Naive B cell (primary cell): ENCODE data around the gene DEAF1. TPM values are rescaled to one million over a fixed set of nuclear protein-coding genes. Genes with fewer than 3 reads are reported as not detected.

Experiments
- ATAC-seq, 2 donors: fragments of 150-1000 bp; cut with Tn5 transposase; 2 replicates each; pipeline ENCODE4 v1.10.0; 2021; ENCODE audit warnings: low read depth in 2 of 2, mild to moderate bottlenecking in 2 of 2, moderate library complexity in 2 of 2
- DNase-seq: peaks from one replicate; pipeline ENCODE4 v3.0.0; 2022
- H3K27ac Mint-ChIP-seq, 6 donors: one replicate each; pipeline ENCODE4 v1.8.0; 2020 to 2022; ENCODE audit warnings: mild to moderate bottlenecking in 6 of 6, mixed read lengths in 6 of 6, moderate library complexity in 5 of 6, inconsistent platforms in 2 of 6
- H3K27me3 Mint-ChIP-seq, 3 donors: one replicate each; pipeline ENCODE4 v1.8.0; 2021 to 2022; ENCODE audit warnings: mixed read lengths in 3 of 3, mild to moderate bottlenecking in 1 of 3
- H3K36me3 Mint-ChIP-seq, 2 donors: one replicate each; pipeline ENCODE4 v1.8.0; 2020 to 2022; ENCODE audit warnings: mixed read lengths in 2 of 2, inconsistent platforms in 1 of 2, mild to moderate bottlenecking in 1 of 2
- H3K4me1 Mint-ChIP-seq, 3 donors: one replicate each; pipeline ENCODE4 v1.8.0; 2020 to 2022; ENCODE audit warnings: mixed read lengths in 3 of 3, inconsistent platforms in 1 of 3, mild to moderate bottlenecking in 1 of 3, moderate library complexity in 1 of 3
- H3K4me3 Mint-ChIP-seq, 8 donors: one replicate each; pipeline ENCODE4 v1.8.0; 2020 to 2022; ENCODE audit warnings: mild to moderate bottlenecking in 8 of 8, mixed read lengths in 8 of 8, moderate library complexity in 8 of 8, inconsistent platforms in 2 of 8
- H3K9me3 Mint-ChIP-seq, 7 donors: one replicate each; pipeline ENCODE4 v1.8.0; 2020 to 2022; ENCODE audit warnings: mixed read lengths in 7 of 7, mild to moderate bottlenecking in 5 of 7, inconsistent platforms in 2 of 7, moderate library complexity in 1 of 7
- polyA plus RNA-seq, 6 donors: library from polyadenylated mRNA; unstranded; fragments of 300-500 nt; fragmentation: Illumina TruSeq; gene quantifications; one replicate each; pipeline ENCODE4 v1.2.3, GENCODE V29; 2021; ENCODE audit warnings: low read depth in 6 of 6

DEAF1 gene
- polyA plus RNA-seq, 6 donors from 2014 or later = 16.7 to 39.8 (median 24.7) TPM

GRCh38 chr11:616320-617198 is 78.5 kb downstream of the DEAF1 start:
- Mint-ChIP-seq H3K27me3 (no peaks in the 10 kb centered on the region), H3K4me3 (peak overlapping the region; percentile 90 to 96 (median 94)), H3K27ac (peak overlapping the region; percentile 83 to 98 (median 94)), H3K4me1 (peaks cover 11 to 27% (median 13%) of the 10 kb centered on the region in 3 donors), H3K9me3 (no peaks in the 10 kb centered on the region), H3K36me3 (no peaks in the 10 kb centered on the region)
- DNase-seq = no peak
- ATAC-seq = no peak

- H3K9me3 Mint-ChIP-seq = no peaks in the 10 kb centered on the region
- peak; percentile 87 to 93 for ATAC-seq
- no peaks in the 10 kb centered on the region for H3K36me3 Mint-ChIP-seq
- H3K27me3 Mint-ChIP-seq = no peaks in the 10 kb centered on the region
- H3K4me1 Mint-ChIP-seq = peaks cover 11 to 27% (median 13%) of the 10 kb centered on the region in 3 donors
- peak; percentile 93 for DNase-seq
- H3K4me3 Mint-ChIP-seq = peak within 1 kb of the TSS; percentile 90 to 96 (median 94)
- peak within 1 kb of the TSS; percentile 92 to 98 (median 95) for H3K27ac Mint-ChIP-seq
Observed at GRCh38 chr11:615504-616319, 79.3 kb downstream of the DEAF1 start, which contains the start of gene IRF7. Gene IRF7 (minus strand): TSS chr11:615950. CDS start chr11:615364, 586 bp downstream.

GRCh38 chr11:614623-615503 is 80.2 kb downstream of the DEAF1 start:
- H3K27me3 Mint-ChIP-seq = no peaks in the 10 kb centered on the region
- ATAC-seq = no peak
- peak overlapping the region; percentile 41 to 98 (median 92) for H3K27ac Mint-ChIP-seq
- no peaks in the 10 kb centered on the region for H3K36me3 Mint-ChIP-seq
- DNase-seq = no peak
- H3K9me3 Mint-ChIP-seq = no peaks in the 10 kb centered on the region
- peaks cover 11 to 27% (median 13%) of the 10 kb centered on the region in 3 donors for H3K4me1 Mint-ChIP-seq
- peak overlapping the region; percentile 90 to 96 (median 94) for H3K4me3 Mint-ChIP-seq

GRCh38 chr11:614021-614622 is 80.9 kb downstream of the DEAF1 start:
- DNase-seq (no peak), ATAC-seq (no peak)
- Mint-ChIP-seq H3K36me3 (no peaks in the 10 kb centered on the region), H3K27ac (peak overlapping the region in 5 of 6 donors; percentile 41 to 92 (median 66)), H3K27me3 (no peaks in the 10 kb centered on the region), H3K4me1 (peaks cover 11 to 27% (median 13%) of the 10 kb centered on the region in 3 donors), H3K4me3 (peak overlapping the region; percentile 57 to 90 (median 75)), H3K9me3 (no peaks in the 10 kb centered on the region)

- Mint-ChIP-seq H3K36me3 (no peaks in the 10 kb centered on the region), H3K27ac (peak overlapping the region in 2 of 6 donors; percentile 76 to 92), H3K4me1 (peaks cover 11 to 27% (median 13%) of the 10 kb centered on the region in 3 donors), H3K4me3 (no peak overlapping the region), H3K27me3 (no peaks in the 10 kb centered on the region), H3K9me3 (no peaks in the 10 kb centered on the region)
- peak in 1 of 2 donors; percentile 9 for ATAC-seq
- no peak for DNase-seq
Observed at GRCh38 chr11:613369-613968, 81.6 kb downstream of the DEAF1 start.

GRCh38 chr11:612961-613300 is 82.1 kb downstream of the DEAF1 start:
- no peaks in the 10 kb centered on the region for H3K36me3 Mint-ChIP-seq
- no peaks in the 10 kb centered on the region for H3K27me3 Mint-ChIP-seq
- H3K4me1 Mint-ChIP-seq = peaks cover 11 to 27% (median 13%) of the 10 kb centered on the region in 3 donors
- peak overlapping the region in 2 of 6 donors; percentile 36 to 92 for H3K27ac Mint-ChIP-seq
- DNase-seq (no peak), ATAC-seq (no peak)
- peak overlapping the region in 2 of 8 donors; percentile 47 to 84 for H3K4me3 Mint-ChIP-seq
- no peaks in the 10 kb centered on the region for H3K9me3 Mint-ChIP-seq

GRCh38 chr11:612201-612960 is 82.6 kb downstream of the DEAF1 start:
- Mint-ChIP-seq H3K27ac (peak overlapping the region in 4 of 6 donors; percentile 53 to 90 (median 72)), H3K27me3 (no peaks in the 10 kb centered on the region), H3K4me1 (peaks cover 11 to 27% (median 13%) of the 10 kb centered on the region in 3 donors), H3K36me3 (no peaks in the 10 kb centered on the region), H3K9me3 (no peaks in the 10 kb centered on the region), H3K4me3 (peak overlapping the region in 4 of 8 donors; percentile 25 to 84 (median 52))
- no peak for ATAC-seq
- DNase-seq = no peak

GRCh38 chr11:611001-611996 is 83.7 kb downstream of the DEAF1 start:
- Mint-ChIP-seq H3K4me3 (peak overlapping the region in 2 of 8 donors; percentile 25 to 58), H3K27ac (peak overlapping the region in 3 of 6 donors; percentile 53 to 95 (median 72)), H3K27me3 (no peaks in the 10 kb centered on the region), H3K4me1 (peaks cover 5 to 22% (median 6%) of the 10 kb centered on the region in 3 donors), H3K36me3 (no peaks in the 10 kb centered on the region), H3K9me3 (no peaks in the 10 kb centered on the region)
- DNase-seq = no peak
- ATAC-seq = no peak

GRCh38 chr11:610146-610801 is 84.7 kb downstream of the DEAF1 start:
- ATAC-seq = no peak
- DNase-seq = no peak
- peak overlapping the region in 1 of 8 donors; percentile 58 for H3K4me3 Mint-ChIP-seq
- H3K36me3 Mint-ChIP-seq = no peaks in the 10 kb centered on the region
- peak overlapping the region in 2 of 6 donors; percentile 11 to 34 for H3K27ac Mint-ChIP-seq
- H3K9me3 Mint-ChIP-seq = no peaks in the 10 kb centered on the region
- peaks cover 0 to 12% (median 0%) of the 10 kb centered on the region in 3 donors for H3K4me1 Mint-ChIP-seq
- no peaks in the 10 kb centered on the region for H3K27me3 Mint-ChIP-seq

- no peak overlapping the region for H3K4me3 Mint-ChIP-seq
- ATAC-seq = no peak
- no peaks in the 10 kb centered on the region for H3K36me3 Mint-ChIP-seq
- H3K9me3 Mint-ChIP-seq = no peaks in the 10 kb centered on the region
- DNase-seq = no peak
- peak overlapping the region in 1 of 6 donors; percentile 34 for H3K27ac Mint-ChIP-seq
- H3K4me1 Mint-ChIP-seq = peaks cover 0 to 7% (median 0%) of the 10 kb centered on the region in 3 donors
- no peaks in the 10 kb centered on the region for H3K27me3 Mint-ChIP-seq
Observed at GRCh38 chr11:609341-609811, 85.6 kb downstream of the DEAF1 start.
